Neural cell (in vitro differentiated cells): ENCODE results near the gene DCT. TPM values are rescaled to one million over a fixed set of nuclear protein-coding genes. Genes with fewer than 3 reads are reported as not detected.

Source experiments
- H2AFZ ChIP-seq: fragments of 200-600, 300-800 bp; sonication (generic), shearing (Covaris generic); 2 replicates; pipeline ENCODE4 v1.6.0; 2014; ENCODE audit warnings: low read depth, mild to moderate bottlenecking, antibody characterized with exemption, low read length, moderate library complexity
- H3F3A ChIP-seq: fragments of 200-600 bp; shearing (Covaris generic); 2 replicates; pipeline ENCODE4 v1.6.1; 2016; ENCODE audit warnings: mild to moderate bottlenecking, moderate library complexity, mixed read lengths, antibody characterized with exemption, low read length; ENCODE audit not compliant: insufficient read depth, poor library complexity, severe bottlenecking
- H3K27ac ChIP-seq: fragments of 200-600, 300-800 bp; sonication (generic), shearing (Covaris generic); 2 replicates; pipeline ENCODE4 v1.5.1; 2014; ENCODE audit warnings: mild to moderate bottlenecking, low read length, moderate library complexity
- H3K27me3 ChIP-seq: fragments of 300-800, 200-600 bp; sonication (generic), shearing (Covaris generic); 2 replicates; pipeline ENCODE4 v1.6.0; 2014; ENCODE audit warnings: mild to moderate bottlenecking, low read depth, low read length, moderate library complexity; ENCODE audit not compliant: insufficient read depth
- H3K36me3 ChIP-seq: fragments of 300-800, 200-600 bp; sonication (generic), shearing (Covaris generic); 2 replicates; pipeline ENCODE4 v1.5.1; 2014; ENCODE audit warnings: mild to moderate bottlenecking, antibody characterized with exemption, low read length, moderate library complexity; ENCODE audit not compliant: insufficient read depth
- H3K4me2 ChIP-seq: fragments of 300-800, 200-600 bp; sonication (generic), shearing (Covaris generic); 2 replicates; pipeline ENCODE4 v1.6.0; 2014; ENCODE audit warnings: mild to moderate bottlenecking, low read length
- H3K4me3 ChIP-seq: fragments of 300-800, 200-600 bp; sonication (generic), shearing (Covaris generic); 2 replicates; pipeline ENCODE4 v1.5.1; 2014; ENCODE audit warnings: mild to moderate bottlenecking, low read length, moderate library complexity
- H3K79me2 ChIP-seq: fragments of 200-600 bp; shearing (Covaris generic); replicated peaks from 2 replicates; pipeline ENCODE4 v1.6.0; 2014; ENCODE audit warnings: mild to moderate bottlenecking, low read length, moderate library complexity; ENCODE audit not compliant: insufficient read depth
- H3K9ac ChIP-seq: fragments of 300-800, 200-600 bp; sonication (generic), shearing (Covaris generic); 2 replicates; pipeline ENCODE4 v1.6.1; 2016; ENCODE audit warnings: mild to moderate bottlenecking, low read length, mixed read lengths
- H3K9me2 ChIP-seq: fragments of 200-600 bp; shearing (Covaris generic); 2 replicates; pipeline ENCODE4 v1.6.1; 2016; ENCODE audit warnings: mild to moderate bottlenecking, low read length, mixed read lengths; ENCODE audit not compliant: insufficient read depth
- H3K9me3 ChIP-seq: fragments of 200-600, 300-800 bp; sonication (generic), shearing (Covaris generic); 2 replicates; pipeline ENCODE4 v1.6.1; 2016; ENCODE audit warnings: mild to moderate bottlenecking, mixed run types, low read length, moderate library complexity, mixed read lengths
- H4K20me1 ChIP-seq: fragments of 200-600 bp; shearing (Covaris generic); 2 replicates; pipeline ENCODE4 v1.6.1; 2016; ENCODE audit warnings: mild to moderate bottlenecking, mixed run types; ENCODE audit not compliant: insufficient read depth
- EP300 ChIP-seq: fragments of 450-650 bp; conservative IDR thresholded peaks from 2 replicates; pipeline ENCODE4 v1.6.1; 2014; ENCODE audit warnings: antibody characterized with exemption, mild to moderate bottlenecking, moderate library complexity; ENCODE audit not compliant: poor library complexity, severe bottlenecking
- EZH2 ChIP-seq: fragments of 200-600, 300-800 bp; shearing (Covaris generic), sonication (generic); IDR thresholded peaks from 2 replicates; pipeline ENCODE4 v1.6.1; 2014; ENCODE audit warnings: antibody characterized with exemption, low read length, borderline replicate concordance, mild to moderate bottlenecking; ENCODE audit not compliant: insufficient read depth, poor library complexity, severe bottlenecking
- MXI1 ChIP-seq: fragments of 450-650 bp; conservative IDR thresholded peaks from 2 replicates; pipeline ENCODE4 v1.6.1; 2014; ENCODE audit warnings: antibody characterized with exemption, mild to moderate bottlenecking; ENCODE audit not compliant: poor library complexity, severe bottlenecking
- POLR2AphosphoS5 ChIP-seq: IDR thresholded peaks from 2 replicates; pipeline ENCODE4 v1.6.1; 2012
- RAD21 ChIP-seq: fragments of 450-650 bp; conservative IDR thresholded peaks from 2 replicates; pipeline ENCODE4 v1.6.1; 2014; ENCODE audit warnings: antibody characterized with exemption, mild to moderate bottlenecking, moderate library complexity
- SMC3 ChIP-seq: fragments of 450-650 bp; conservative IDR thresholded peaks from 2 replicates; pipeline ENCODE4 v1.6.1; 2014; ENCODE audit warnings: antibody characterized with exemption, mild to moderate bottlenecking, moderate library complexity; ENCODE audit not compliant: poor library complexity
- TAF1 ChIP-seq: IDR thresholded peaks from 2 replicates; pipeline ENCODE4 v1.6.1; 2012; ENCODE audit warnings: low read depth
- polyA plus RNA-seq: library from polyadenylated mRNA; depleted of rRNA; stranded (reverse); fragments of >200 nt; gene quantifications from 2 replicates; pipeline ENCODE4 v1.2.3, GENCODE V29; 2014
- TF ChIP-seq, protein P1 (sequence below): fragments of 450-650 bp; IDR thresholded peaks from 2 replicates; pipeline ENCODE4 v1.5.1; 2014; ENCODE audit warnings: antibody characterized with exemption, mild to moderate bottlenecking, moderate library complexity; ENCODE audit not compliant: poor library complexity, severe bottlenecking
- TF ChIP-seq, protein P2 (sequence below): IDR thresholded peaks from 2 replicates; pipeline ENCODE4 v1.6.1; 2012; ENCODE audit warnings: borderline replicate concordance

Gene DCT
- polyA plus RNA-seq, 1 donor from 2014 or later, result not detected

DNA sequence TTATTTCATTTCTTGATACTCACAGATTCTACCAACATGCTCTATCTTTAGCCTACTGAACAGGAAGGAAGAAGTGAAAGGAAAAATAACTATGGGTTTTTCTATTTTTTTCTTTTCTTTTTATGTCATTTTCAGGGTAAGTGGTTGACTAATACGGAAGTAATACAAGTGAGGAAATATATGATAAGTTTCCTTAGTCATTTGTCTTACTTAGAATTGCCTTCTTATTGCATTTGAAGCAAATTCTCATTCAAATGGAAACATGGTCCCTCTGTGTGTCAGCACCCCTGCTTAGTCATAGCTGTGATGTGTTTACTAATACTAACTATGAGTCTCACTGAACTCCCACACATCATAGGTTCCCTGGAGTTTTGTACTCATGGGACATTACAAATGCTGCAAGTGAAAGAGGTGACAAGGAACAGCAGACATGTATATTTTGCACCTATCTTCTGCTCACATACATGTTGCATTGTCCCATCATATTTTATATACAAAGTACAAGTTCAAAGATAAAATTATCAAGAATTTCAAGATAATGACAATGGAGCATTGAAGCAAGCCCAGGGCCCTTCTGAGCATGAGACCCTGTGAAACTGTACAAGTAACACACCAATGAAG, 60.1 kb downstream of the DCT start:
- H3K4me2 ChIP-seq, result no peak overlapping the region
- no peak overlapping the region for H3K9ac ChIP-seq
- H4K20me1 ChIP-seq, result no peaks in the 10 kb centered on the region
- TF ChIP-seq POLR2AphosphoS5 (no peak), EZH2 (no peak), MXI1 (no peak), SMC3 (no peak), EP300 (no peak), TAF1 (no peak), RAD21 (no peak)
- TF ChIP-seq, protein P1, sequence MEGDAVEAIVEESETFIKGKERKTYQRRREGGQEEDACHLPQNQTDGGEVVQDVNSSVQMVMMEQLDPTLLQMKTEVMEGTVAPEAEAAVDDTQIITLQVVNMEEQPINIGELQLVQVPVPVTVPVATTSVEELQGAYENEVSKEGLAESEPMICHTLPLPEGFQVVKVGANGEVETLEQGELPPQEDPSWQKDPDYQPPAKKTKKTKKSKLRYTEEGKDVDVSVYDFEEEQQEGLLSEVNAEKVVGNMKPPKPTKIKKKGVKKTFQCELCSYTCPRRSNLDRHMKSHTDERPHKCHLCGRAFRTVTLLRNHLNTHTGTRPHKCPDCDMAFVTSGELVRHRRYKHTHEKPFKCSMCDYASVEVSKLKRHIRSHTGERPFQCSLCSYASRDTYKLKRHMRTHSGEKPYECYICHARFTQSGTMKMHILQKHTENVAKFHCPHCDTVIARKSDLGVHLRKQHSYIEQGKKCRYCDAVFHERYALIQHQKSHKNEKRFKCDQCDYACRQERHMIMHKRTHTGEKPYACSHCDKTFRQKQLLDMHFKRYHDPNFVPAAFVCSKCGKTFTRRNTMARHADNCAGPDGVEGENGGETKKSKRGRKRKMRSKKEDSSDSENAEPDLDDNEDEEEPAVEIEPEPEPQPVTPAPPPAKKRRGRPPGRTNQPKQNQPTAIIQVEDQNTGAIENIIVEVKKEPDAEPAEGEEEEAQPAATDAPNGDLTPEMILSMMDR, result no peak
- TF ChIP-seq, protein P2, sequence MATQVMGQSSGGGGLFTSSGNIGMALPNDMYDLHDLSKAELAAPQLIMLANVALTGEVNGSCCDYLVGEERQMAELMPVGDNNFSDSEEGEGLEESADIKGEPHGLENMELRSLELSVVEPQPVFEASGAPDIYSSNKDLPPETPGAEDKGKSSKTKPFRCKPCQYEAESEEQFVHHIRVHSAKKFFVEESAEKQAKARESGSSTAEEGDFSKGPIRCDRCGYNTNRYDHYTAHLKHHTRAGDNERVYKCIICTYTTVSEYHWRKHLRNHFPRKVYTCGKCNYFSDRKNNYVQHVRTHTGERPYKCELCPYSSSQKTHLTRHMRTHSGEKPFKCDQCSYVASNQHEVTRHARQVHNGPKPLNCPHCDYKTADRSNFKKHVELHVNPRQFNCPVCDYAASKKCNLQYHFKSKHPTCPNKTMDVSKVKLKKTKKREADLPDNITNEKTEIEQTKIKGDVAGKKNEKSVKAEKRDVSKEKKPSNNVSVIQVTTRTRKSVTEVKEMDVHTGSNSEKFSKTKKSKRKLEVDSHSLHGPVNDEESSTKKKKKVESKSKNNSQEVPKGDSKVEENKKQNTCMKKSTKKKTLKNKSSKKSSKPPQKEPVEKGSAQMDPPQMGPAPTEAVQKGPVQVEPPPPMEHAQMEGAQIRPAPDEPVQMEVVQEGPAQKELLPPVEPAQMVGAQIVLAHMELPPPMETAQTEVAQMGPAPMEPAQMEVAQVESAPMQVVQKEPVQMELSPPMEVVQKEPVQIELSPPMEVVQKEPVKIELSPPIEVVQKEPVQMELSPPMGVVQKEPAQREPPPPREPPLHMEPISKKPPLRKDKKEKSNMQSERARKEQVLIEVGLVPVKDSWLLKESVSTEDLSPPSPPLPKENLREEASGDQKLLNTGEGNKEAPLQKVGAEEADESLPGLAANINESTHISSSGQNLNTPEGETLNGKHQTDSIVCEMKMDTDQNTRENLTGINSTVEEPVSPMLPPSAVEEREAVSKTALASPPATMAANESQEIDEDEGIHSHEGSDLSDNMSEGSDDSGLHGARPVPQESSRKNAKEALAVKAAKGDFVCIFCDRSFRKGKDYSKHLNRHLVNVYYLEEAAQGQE, result no peak
- peaks cover 5% of the 10 kb centered on the region for H3K9me3 ChIP-seq
- no peaks in the 10 kb centered on the region for H3K9me2 ChIP-seq
- H3K27ac ChIP-seq, result no peak overlapping the region
- H3F3A ChIP-seq, result no peaks in the 10 kb centered on the region
- no peaks in the 10 kb centered on the region for H3K79me2 ChIP-seq
- H2AFZ ChIP-seq, result no peak overlapping the region
- no peaks in the 10 kb centered on the region for H3K36me3 ChIP-seq
- no peak overlapping the region for H3K4me3 ChIP-seq
- H3K27me3 ChIP-seq, result no peaks in the 10 kb centered on the region

DNA sequence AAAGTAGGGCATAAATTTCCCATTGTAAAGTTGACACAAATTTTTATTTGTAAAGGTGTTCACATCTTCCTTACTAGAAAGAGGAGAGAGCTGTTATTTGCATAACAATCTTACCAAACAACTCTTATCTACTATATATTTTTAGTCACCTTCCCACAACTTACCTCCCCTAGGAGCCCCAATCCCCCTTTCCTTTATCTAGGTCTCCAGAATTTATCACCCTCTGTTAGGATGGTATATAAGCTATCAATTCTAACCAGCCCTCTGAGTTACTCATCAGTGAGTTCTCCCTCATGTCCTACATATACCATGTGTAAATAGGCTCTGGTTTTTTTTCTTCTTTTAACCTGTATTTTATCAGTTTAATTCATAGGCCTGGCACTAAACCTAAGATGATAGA, 62.2 kb downstream of the DCT start:
- Histone ChIP-seq H3K27me3 (no peaks in the 10 kb centered on the region), H3K9me2 (no peaks in the 10 kb centered on the region), H2AFZ (no peak overlapping the region), H3K9ac (no peak overlapping the region), H3K36me3 (no peaks in the 10 kb centered on the region), H3K27ac (no peak overlapping the region), H3K79me2 (no peaks in the 10 kb centered on the region), H3K4me2 (no peak overlapping the region), H4K20me1 (no peaks in the 10 kb centered on the region), H3F3A (no peaks in the 10 kb centered on the region), H3K4me3 (no peak overlapping the region), H3K9me3 (peaks cover 5% of the 10 kb centered on the region)
- TF ChIP-seq EZH2 (no peak), POLR2AphosphoS5 (no peak), RAD21 (no peak), SMC3 (no peak), EP300 (no peak), TAF1 (no peak), MXI1 (no peak)
- TF ChIP-seq, protein P2, result no peak
- TF ChIP-seq, protein P1, result no peak
